ENCODE data around the gene TEX44.
A peak's percentile ranks its signal among the peaks of the same experiment; 100 is the strongest.

TEX44 gene

DNA sequence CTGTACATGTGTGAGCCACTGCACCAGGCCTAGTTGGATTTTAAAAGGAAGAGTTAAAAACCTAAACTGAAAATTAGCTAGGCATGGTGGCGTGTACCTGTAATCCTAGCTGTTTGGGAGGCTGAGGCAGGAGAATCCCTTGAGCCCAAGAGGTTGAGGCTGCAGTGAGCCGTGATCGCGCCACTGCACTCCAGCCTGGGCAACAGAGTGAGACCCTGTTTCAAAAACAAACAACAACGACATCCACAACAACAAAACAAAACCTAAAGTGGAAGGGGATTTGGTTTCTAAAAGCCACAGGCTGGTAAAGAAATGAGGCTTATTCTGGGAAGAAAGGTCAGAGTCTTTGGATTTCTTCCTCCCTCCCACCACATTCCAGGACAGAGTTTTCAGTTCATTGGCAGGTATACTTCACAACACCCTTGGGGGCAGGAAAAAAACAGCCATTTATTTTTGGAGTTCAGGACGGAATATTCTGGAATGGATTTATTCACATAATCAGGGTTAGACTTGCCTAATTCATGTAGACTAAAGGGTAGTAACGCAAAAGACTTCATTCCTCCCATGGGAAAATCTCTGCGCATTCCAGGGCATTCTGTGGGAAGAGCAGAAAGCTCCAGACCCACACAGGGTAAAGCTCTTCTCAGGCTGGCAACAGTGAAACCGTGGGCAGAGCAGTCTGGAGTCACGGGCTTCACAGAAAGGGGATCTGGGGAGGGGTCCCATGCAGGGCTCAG lies 34.9 kb downstream of the TEX44 start:
- no peak for DNase-seq (ENCODE audit: insufficient read length)
- no peak for TF ChIP-seq POLR2AphosphoS5 (IDR thresholded peaks at IDR 0.05; ENCODE audit: low read depth, low read length)
- no peak for TF ChIP-seq TAF1 (IDR thresholded peaks at IDR 0.05; ENCODE audit: borderline replicate concordance, low read depth, low read length)
- no peak for TF ChIP-seq POLR2A (IDR thresholded peaks at IDR 0.05; ENCODE audit: low read depth, low read length)
- FAIRE-seq: peak; percentile 21

DNA sequence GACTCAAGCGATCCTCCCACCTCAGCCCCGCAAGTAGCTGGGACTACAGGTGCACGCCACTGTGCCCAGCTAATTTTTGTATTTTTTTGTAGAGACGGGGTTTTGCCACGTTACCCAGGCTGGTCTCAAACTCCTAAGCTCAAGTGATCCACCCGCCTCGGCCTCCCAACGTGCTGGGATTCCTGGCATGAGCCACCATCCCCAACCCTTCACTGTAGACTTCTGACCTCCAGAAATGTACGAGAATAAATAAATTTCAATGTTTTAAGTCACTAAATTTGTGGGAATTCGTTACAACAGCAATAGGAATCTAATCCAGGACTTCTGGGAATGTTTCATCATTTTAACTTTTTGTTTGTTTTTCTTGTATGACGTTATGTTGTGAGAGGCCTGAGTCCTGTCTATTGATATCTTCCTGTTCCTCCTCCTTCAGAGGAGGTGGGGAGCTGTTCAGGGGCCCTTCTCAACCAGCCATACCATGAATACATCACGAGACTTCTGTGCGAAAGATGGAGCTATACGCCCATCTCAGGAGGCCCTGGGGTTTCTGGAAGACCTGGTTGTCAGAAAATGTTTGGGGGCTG lies 40.0 kb downstream of the TEX44 start:
- FAIRE-seq (no peak), DNase-seq (ENCODE audit: insufficient read length) (no peak)
- TF ChIP-seq POLR2A (IDR thresholded peaks at IDR 0.05; ENCODE audit: low read depth, low read length): no peak
- TF ChIP-seq POLR2AphosphoS5 (IDR thresholded peaks at IDR 0.05; ENCODE audit: low read depth, low read length): no peak
- TF ChIP-seq TAF1 (IDR thresholded peaks at IDR 0.05; ENCODE audit: borderline replicate concordance, low read depth, low read length): no peak

DNA sequence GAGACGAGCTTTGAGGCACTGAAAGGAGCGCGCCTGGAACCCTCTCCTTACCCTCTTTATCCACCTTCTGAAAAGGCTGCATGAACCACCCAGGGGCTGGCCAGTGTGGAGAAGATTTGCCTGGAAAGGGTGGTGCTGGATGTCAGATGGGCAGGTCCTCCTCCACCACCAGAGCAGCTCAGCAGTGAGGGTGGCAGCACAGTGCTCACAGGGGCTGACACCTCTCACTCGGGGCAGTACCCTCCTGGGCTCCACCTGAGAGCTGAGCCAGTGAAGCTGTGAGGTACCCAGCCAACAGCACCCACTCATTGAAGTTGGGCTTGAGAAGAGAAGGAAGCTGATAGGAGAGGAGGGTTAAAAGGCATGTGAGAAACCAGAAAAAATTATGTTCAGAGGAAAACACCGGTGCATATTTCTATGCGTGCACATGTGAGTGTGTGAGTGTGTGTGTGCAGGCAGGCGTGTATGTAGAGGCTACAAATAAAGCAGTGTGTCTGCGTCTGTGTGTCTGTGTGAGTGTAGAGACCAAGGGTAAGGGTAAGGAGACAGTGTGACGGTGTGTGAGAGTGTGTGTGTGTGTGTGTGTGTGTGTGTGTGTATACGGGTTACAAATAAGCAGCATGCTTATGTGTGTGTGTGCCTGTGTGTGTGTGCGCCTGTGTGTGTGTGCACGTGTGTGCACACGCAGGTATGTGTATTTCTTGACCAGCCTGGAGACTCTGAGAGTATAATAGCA lies 40.7 kb downstream of the TEX44 start:
- no peak for DNase-seq (ENCODE audit: insufficient read length)
- no peak for FAIRE-seq
- no peak for TF ChIP-seq POLR2AphosphoS5 (IDR thresholded peaks at IDR 0.05; ENCODE audit: low read depth, low read length)
- TF ChIP-seq TAF1 (IDR thresholded peaks at IDR 0.05; ENCODE audit: borderline replicate concordance, low read depth, low read length): no peak
- no peak for TF ChIP-seq POLR2A (IDR thresholded peaks at IDR 0.05; ENCODE audit: low read depth, low read length)

DNA sequence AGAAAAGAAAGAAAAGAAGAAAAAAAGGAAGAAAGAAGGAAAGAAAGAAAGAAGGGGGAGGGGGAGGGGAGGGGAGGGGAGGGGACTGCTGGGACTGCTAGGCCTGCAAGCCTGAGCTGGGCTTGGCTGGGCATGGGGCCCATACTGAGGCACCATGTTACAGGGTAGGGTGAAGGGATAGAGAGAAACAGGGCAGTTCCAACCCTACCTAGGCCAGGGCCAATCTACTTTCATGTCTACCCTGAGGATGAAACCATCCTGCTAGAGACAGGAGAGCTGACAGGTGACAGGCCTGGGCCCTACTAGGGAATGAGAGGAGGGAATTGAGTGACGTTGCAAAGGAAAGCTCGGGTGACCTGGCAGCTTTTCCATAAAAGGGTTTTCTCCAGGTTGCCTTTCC lies 41.7 kb downstream of the TEX44 start:
- DNase-seq (ENCODE audit: insufficient read length) (no peak), FAIRE-seq (no peak)
- TF ChIP-seq TAF1 (IDR thresholded peaks at IDR 0.05; ENCODE audit: borderline replicate concordance, low read depth, low read length) (no peak), POLR2AphosphoS5 (IDR thresholded peaks at IDR 0.05; ENCODE audit: low read depth, low read length) (no peak), POLR2A (IDR thresholded peaks at IDR 0.05; ENCODE audit: low read depth, low read length) (no peak)

DNA sequence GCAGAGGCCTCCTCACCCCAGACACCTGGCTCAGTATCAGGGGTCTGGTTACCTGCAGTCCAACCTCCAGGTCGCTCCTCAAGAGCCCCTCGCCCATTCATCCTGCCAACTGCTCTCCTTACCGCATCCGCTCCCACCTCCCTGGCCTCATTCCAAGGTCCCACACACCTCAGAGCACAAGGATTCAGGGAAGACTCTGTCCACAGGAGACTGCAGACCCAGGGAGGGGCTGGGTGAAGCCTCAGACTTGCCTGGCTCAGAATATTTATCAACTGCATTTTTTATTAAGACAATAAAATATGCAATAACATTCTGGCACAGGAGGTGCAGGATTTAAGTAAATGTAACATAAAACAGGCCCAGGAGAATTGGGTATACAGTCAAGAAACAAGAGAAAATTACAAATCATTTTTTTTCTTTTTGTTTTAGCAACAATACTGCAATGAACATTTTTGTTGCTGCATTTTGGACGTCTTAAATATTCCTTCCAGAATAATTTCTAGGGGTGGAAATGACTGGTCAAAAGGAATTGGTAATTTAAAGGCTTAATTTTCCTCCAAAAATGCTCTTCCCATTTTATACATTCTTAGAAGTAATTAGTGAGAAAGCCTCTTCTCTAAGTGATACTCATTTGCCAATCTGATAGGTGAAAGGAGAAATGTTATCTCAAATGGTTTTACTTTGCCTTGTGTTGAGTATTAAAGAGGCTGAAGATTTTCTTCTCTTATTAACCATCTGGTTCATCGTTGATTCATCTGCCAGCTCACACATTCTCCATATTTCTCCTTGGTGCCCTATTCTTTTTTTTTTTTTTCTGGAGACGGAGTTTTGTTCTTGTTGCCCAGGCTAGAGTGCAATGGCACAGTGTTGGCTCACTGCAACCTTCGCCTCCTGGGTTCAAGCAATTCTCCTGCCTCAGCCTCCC lies 42.5 kb downstream of the TEX44 start:
- no peak for TF ChIP-seq POLR2A (IDR thresholded peaks at IDR 0.05; ENCODE audit: low read depth, low read length)
- DNase-seq (ENCODE audit: insufficient read length) (no peak), FAIRE-seq (no peak)

DNA sequence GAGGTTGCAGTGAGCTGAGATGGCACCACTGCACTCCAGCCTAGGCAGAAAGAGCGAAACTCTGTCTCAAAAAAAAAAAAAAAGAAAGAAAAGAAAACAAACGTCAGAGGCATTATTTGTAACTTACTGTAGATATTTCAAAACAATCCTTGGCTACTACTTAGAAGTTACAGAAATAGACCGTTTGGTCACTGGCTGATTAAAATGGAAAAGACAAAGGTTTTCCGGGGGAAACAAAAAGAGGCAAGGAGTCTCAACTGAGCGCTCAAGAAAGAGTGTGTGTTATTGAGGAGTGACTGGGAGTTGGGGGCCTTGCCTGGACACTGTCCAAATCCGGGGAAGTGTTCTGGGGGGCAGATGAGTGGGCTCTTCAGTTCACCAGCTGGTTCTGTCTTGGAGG lies 47.6 kb downstream of the TEX44 start:
- TF ChIP-seq POLR2AphosphoS5 (IDR thresholded peaks at IDR 0.05; ENCODE audit: low read depth, low read length) (no peak), POLR2A (IDR thresholded peaks at IDR 0.05; ENCODE audit: low read depth, low read length) (no peak), TAF1 (IDR thresholded peaks at IDR 0.05; ENCODE audit: borderline replicate concordance, low read depth, low read length) (no peak)
- FAIRE-seq (no peak), DNase-seq (ENCODE audit: insufficient read length) (no peak)

DNA sequence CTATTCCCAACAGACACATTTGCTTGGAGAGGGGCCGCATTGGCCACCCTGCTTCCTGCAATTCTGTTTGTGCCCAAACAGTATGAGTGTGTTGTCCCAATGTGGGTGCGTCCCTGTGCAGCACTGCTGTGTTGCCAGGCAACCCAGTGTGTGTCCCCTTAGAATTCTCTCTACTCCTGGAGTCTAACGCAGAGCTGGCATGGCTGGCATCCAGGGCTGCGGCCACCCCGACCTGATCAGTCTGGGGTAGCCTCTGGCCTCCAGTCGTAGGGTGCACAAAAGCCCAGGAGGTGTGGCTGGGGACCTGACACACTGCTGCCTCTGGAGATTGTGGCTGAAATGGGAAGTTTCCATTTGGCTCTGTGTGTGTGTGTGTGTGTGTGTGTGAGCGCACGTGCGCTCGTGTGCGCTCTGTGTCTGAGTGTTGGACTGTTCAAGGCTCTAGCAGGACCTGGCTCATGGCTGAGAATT lies 48.0 kb downstream of the TEX44 start:
- FAIRE-seq (no peak), DNase-seq (ENCODE audit: insufficient read length) (no peak)
- TF ChIP-seq POLR2A (IDR thresholded peaks at IDR 0.05; ENCODE audit: low read depth, low read length) (no peak), TAF1 (IDR thresholded peaks at IDR 0.05; ENCODE audit: borderline replicate concordance, low read depth, low read length) (no peak), POLR2AphosphoS5 (IDR thresholded peaks at IDR 0.05; ENCODE audit: low read depth, low read length) (no peak)

DNA sequence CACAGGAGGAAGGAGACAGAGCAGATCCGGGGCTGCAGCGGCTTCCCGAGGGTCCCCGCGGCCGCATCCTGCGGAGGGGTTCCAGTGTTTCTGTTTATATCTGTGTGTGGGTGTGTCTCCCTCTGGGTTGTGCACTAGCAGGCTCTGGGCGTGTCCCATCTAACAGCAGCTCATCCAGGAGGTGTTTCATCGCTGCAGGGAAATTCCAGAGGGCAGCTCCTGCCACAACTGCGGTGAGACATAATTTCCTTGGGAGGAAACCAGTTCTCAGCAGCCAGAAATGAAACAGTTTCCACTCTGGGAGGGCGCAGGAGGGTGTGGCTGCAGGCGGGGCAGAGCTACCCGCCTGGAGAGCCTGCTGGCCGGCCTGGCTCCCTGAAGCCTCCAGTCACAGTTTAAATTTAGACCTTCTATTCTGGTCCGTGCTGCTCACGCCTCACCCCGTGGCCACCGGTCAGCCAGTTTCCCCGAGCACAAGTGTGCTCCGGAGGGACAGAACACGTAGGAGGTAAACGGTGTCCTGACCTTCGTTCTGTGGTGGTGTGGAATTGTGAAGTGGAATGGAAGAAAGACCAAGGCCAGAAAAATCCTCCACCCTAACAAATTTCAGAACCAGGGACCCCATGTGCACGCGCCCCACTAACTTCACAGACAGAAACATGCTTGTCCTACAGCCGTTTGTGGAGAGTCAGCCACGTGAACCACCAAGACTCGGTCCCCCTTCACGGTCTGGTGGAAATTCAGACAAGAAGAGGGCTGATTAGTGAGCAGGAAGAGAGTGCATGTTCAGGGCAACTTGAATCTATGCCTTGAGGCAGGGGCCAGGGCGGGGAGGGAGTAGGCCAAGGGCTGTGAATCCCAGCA lies 50.2 kb downstream of the TEX44 start:
- FAIRE-seq (peak; percentile 77), DNase-seq (ENCODE audit: insufficient read length) (no peak)
- TF ChIP-seq POLR2AphosphoS5 (IDR thresholded peaks at IDR 0.05; ENCODE audit: low read depth, low read length) (no peak), POLR2A (IDR thresholded peaks at IDR 0.05; ENCODE audit: low read depth, low read length) (no peak), TAF1 (IDR thresholded peaks at IDR 0.05; ENCODE audit: borderline replicate concordance, low read depth, low read length) (no peak)

DNA sequence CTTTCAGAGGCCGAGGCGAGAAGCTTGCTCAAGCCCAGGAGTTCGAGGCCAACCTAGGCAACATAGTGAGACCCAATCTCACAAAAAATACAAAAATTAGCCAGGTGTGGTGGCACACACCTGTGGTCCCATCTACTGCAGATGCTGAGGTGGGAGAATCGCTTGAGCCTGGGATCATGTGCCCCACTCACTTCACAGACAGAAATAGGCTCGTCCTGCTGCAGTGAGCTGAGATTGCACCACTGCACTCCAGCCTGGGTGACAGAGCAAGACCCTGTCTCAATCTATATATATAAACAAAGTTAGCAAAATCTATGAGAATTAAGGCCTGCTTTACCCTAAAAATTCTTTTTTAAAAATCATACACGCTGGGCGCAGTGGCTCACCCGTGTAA lies 50.8 kb downstream of the TEX44 start:
- TF ChIP-seq POLR2A (IDR thresholded peaks at IDR 0.05; ENCODE audit: low read depth, low read length) (no peak), POLR2AphosphoS5 (IDR thresholded peaks at IDR 0.05; ENCODE audit: low read depth, low read length) (no peak), TAF1 (IDR thresholded peaks at IDR 0.05; ENCODE audit: borderline replicate concordance, low read depth, low read length) (no peak)
- FAIRE-seq: no peak
- no peak for DNase-seq (ENCODE audit: insufficient read length)

Measured in GM12892 (cell line).